Measurements from ENCODE around the gene C1QTNF4.

The C1QTNF4 gene

DNA sequence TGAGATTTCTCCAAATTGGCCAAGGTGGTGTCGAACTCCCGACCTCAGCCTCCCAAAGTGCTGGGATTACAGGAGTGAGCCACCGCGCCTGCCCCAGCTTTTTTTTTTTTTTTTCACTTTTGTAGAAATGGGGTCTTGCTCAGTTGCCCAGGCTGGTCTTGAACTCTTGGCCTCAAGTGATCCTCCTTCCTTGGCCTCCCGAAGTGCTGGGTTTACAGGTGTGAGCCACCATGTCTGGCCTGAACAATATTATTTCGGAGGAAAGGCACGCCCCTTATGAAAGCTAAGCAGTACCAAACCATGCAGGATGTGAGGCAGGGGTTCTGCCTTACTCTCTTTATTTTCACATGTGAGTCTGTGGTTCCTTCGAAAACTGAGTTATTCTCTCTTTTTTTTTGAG is 32.0 kb upstream of the C1QTNF4 start:
- TF ChIP-seq CTCF (IDR thresholded peaks at IDR 0.05; ENCODE audit: extremely low read depth, insufficient read depth, missing control alignments), result no peak
- in situ Hi-C loops (cut with MboI; ENCODE audit: low pct_unique_long_range_greater_than_20kb, low sequenced_read_pairs, unreplicated experiment), result no loop called here
- no peak for DNase-seq (ENCODE audit: low spot score)

- in situ Hi-C loops (cut with MboI; ENCODE audit: low pct_unique_long_range_greater_than_20kb, low sequenced_read_pairs, unreplicated experiment), result no loop called here
- TF ChIP-seq CTCF (IDR thresholded peaks at IDR 0.05; ENCODE audit: extremely low read depth, insufficient read depth, missing control alignments), result no peak
- DNase-seq (ENCODE audit: low spot score), result no peak
These were observed 26.7 kb upstream of the C1QTNF4 start for GRCh38 chr11:47620836-47621378.

DNA sequence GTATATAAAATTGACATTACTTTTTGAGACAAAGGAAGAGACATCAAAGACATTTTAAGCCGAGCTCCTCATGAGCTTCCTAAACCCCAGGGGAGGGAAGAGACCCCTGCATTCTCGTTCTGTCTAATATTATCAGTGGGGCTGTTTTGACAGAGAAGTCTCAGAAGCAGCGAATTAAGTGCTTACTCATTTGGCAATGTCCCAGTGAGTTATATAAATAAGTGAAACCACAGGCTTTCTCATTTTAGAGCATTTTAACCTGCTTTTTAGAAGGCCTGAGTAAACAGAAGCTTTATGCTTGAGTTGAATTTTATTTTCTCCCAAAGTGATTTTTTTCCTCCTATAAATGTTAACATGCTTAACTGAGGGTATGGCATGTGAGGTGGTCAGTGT is 23.2 kb upstream of the C1QTNF4 start:
- in situ Hi-C loops (cut with MboI; ENCODE audit: low pct_unique_long_range_greater_than_20kb, low sequenced_read_pairs, unreplicated experiment), result no loop called here
- TF ChIP-seq CTCF (IDR thresholded peaks at IDR 0.05; ENCODE audit: extremely low read depth, insufficient read depth, missing control alignments), result no peak
- DNase-seq (ENCODE audit: low spot score), result no peak

DNA sequence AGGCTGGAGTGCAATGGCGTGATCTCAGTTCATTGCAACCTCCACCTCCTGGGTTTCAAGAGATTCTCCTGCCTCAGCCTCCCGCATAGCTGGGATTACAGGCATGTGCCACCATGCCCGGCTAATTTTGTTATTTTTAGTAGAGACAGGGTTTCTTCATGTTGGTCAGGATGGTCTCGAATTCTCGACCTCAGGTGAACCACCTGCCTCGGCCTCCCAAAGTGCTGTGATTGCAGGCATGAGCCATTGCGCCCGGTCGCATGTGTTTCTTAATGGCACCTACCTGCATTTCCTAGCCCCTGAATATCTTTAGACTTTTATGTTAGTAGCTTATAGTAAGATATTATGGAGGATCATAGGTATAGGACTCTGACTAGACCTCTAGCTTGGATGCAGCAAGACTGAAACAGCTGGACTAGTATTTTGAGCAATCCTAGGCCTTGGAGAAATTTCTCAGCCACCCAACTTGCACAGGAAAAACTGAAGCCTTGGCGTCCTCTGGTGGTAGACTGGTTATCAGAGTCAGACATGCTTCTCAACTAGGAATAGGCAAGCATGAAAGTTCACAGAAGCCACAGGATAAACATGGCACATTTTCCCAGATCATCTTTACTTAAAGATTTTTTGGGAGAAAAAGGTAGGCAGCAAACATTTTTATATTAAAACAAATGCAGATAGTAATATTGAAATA is 22.7 kb upstream of the C1QTNF4 start:
- in situ Hi-C loops (cut with MboI; ENCODE audit: low pct_unique_long_range_greater_than_20kb, low sequenced_read_pairs, unreplicated experiment), result no loop called here
- TF ChIP-seq CTCF (IDR thresholded peaks at IDR 0.05; ENCODE audit: extremely low read depth, insufficient read depth, missing control alignments), result peak; percentile 78
- DNase-seq (ENCODE audit: low spot score), result no peak

- no peak for DNase-seq (ENCODE audit: low spot score)
- no peak for TF ChIP-seq CTCF (IDR thresholded peaks at IDR 0.05; ENCODE audit: extremely low read depth, insufficient read depth, missing control alignments)
- in situ Hi-C loops (cut with MboI; ENCODE audit: low pct_unique_long_range_greater_than_20kb, low sequenced_read_pairs, unreplicated experiment), result no loop called here
These were observed 21.0 kb upstream of the C1QTNF4 start for GRCh38 chr11:47615249-47615648.

GRCh38 chr11:47611348-47611794 is 17.2 kb upstream of the C1QTNF4 start:
- in situ Hi-C loops (cut with MboI; ENCODE audit: low pct_unique_long_range_greater_than_20kb, low sequenced_read_pairs, unreplicated experiment), result no loop called here
- TF ChIP-seq CTCF (IDR thresholded peaks at IDR 0.05; ENCODE audit: extremely low read depth, insufficient read depth, missing control alignments), result no peak
- DNase-seq (ENCODE audit: low spot score), result no peak

Data from GM13977 (cell line).